ENCODE results near the gene MRPL23.

The MRPL23 gene

GRCh38 chr11:1952806-1953482, 5.8 kb downstream of the MRPL23 start:
- no peak for DNase-seq (ENCODE audit: low read depth in 2 of 3, low spot score in 2 of 3)

GRCh38 chr11:1953489-1954266, 6.5 kb downstream of the MRPL23 start:
- no peak for DNase-seq (ENCODE audit: low read depth in 2 of 3, low spot score in 2 of 3)

- DNase-seq (ENCODE audit: low read depth in 2 of 3, low spot score in 2 of 3): no peak
Measured at GRCh38 chr11:1958367-1958766, 11.2 kb downstream of the MRPL23 start.

- no peak for DNase-seq (ENCODE audit: low read depth in 2 of 3, low spot score in 2 of 3)
Measured at GRCh38 chr11:1959786-1960185, 12.7 kb downstream of the MRPL23 start.

GRCh38 chr11:1963864-1964263, 16.7 kb downstream of the MRPL23 start:
- no peak for DNase-seq (ENCODE audit: low read depth in 2 of 3, low spot score in 2 of 3)

GRCh38 chr11:1964348-1964747, 17.2 kb downstream of the MRPL23 start:
- DNase-seq (ENCODE audit: low read depth in 2 of 3, low spot score in 2 of 3): no peak

- DNase-seq (ENCODE audit: low read depth in 2 of 3, low spot score in 2 of 3): no peak
Measured at GRCh38 chr11:1964955-1965354, 17.8 kb downstream of the MRPL23 start.

- no peak for DNase-seq (ENCODE audit: low read depth in 2 of 3, low spot score in 2 of 3)
Measured at GRCh38 chr11:1966531-1966930, 19.4 kb downstream of the MRPL23 start.

- DNase-seq (ENCODE audit: low read depth in 2 of 3, low spot score in 2 of 3): no peak
Measured at GRCh38 chr11:1967641-1968225, 20.6 kb downstream of the MRPL23 start.

GRCh38 chr11:1968454-1969002, 21.4 kb downstream of the MRPL23 start:
- DNase-seq (ENCODE audit: low read depth in 2 of 3, low spot score in 2 of 3): no peak

- no peak for DNase-seq (ENCODE audit: low read depth in 2 of 3, low spot score in 2 of 3)
Measured at GRCh38 chr11:1969035-1969434, 21.9 kb downstream of the MRPL23 start.

GRCh38 chr11:1969776-1970175, 22.6 kb downstream of the MRPL23 start:
- DNase-seq (ENCODE audit: low read depth in 2 of 3, low spot score in 2 of 3): no peak

- no peak for DNase-seq (ENCODE audit: low read depth in 2 of 3, low spot score in 2 of 3)
Measured at GRCh38 chr11:1970956-1971355, 23.8 kb downstream of the MRPL23 start.

- DNase-seq (ENCODE audit: low read depth in 2 of 3, low spot score in 2 of 3): no peak
Measured at GRCh38 chr11:1975185-1975584, 28.1 kb downstream of the MRPL23 start.

GRCh38 chr11:1978720-1979473, 31.8 kb downstream of the MRPL23 start:
- no peak for DNase-seq (ENCODE audit: low read depth in 2 of 3, low spot score in 2 of 3)

GRCh38 chr11:1979607-1980006, 32.5 kb downstream of the MRPL23 start:
- DNase-seq (ENCODE audit: low read depth in 2 of 3, low spot score in 2 of 3): no peak

- no peak for DNase-seq (ENCODE audit: low read depth in 2 of 3, low spot score in 2 of 3)
Measured at GRCh38 chr11:1982873-1983600, 35.9 kb downstream of the MRPL23 start.

GRCh38 chr11:1983601-1983961, 36.4 kb downstream of the MRPL23 start:
- DNase-seq (ENCODE audit: low read depth in 2 of 3, low spot score in 2 of 3): no peak

GRCh38 chr11:1987024-1987423, 39.9 kb downstream of the MRPL23 start:
- no peak for DNase-seq (ENCODE audit: low read depth in 2 of 3, low spot score in 2 of 3)

GRCh38 chr11:1988174-1988573, 41.0 kb downstream of the MRPL23 start:
- no peak for DNase-seq (ENCODE audit: low read depth in 2 of 3, low spot score in 2 of 3)
